Mesothelial cell of epicardium (in vitro differentiated cells): ENCODE data around the gene CXCL16. TPM values are rescaled to one million over a fixed set of nuclear protein-coding genes. Genes with fewer than 3 reads are reported as not detected.

ENCODE experiments used
- DNase-seq, 2 experiments: peaks; one replicate each; pipeline ENCODE4 v3.0.0; 2021; ENCODE audit warnings: low spot score in 2 of 2; ENCODE audit not compliant: unreplicated experiment in 2 of 2
- H3K27ac Mint-ChIP-seq: 2 replicates; pipeline ENCODE4 v1.8.0; 2021; ENCODE audit warnings: mixed read lengths
- H3K27me3 Mint-ChIP-seq: 2 replicates; pipeline ENCODE4 v1.8.0; 2021; ENCODE audit warnings: low read depth, mixed read lengths
- H3K36me3 Mint-ChIP-seq: 2 replicates; pipeline ENCODE4 v1.8.0; 2021; ENCODE audit warnings: mixed read lengths
- H3K4me1 Mint-ChIP-seq: 2 replicates; pipeline ENCODE4 v1.8.0; 2021; ENCODE audit warnings: mixed read lengths
- H3K4me3 Mint-ChIP-seq: 2 replicates; pipeline ENCODE4 v1.8.0; 2021; ENCODE audit warnings: mild to moderate bottlenecking, moderate library complexity, mixed read lengths
- H3K9me3 Mint-ChIP-seq: 2 replicates; pipeline ENCODE4 v1.8.0; 2021; ENCODE audit warnings: mixed read lengths
- total RNA-seq: library from RNA; stranded (reverse); gene quantifications from 3 replicates; pipeline ENCODE4 v1.2.1, GENCODE V29; 2021
- TF ChIP-seq, protein P1 (sequence below): fragments of 200-600 bp; sonication (generic); IDR thresholded peaks from one replicate; pipeline ENCODE4 v1.5.0; 2021; ENCODE audit warnings: antibody characterized with exemption; ENCODE audit not compliant: unreplicated experiment

CXCL16 gene
- total RNA-seq, 1 donor from 2014 or later = 8.1 TPM

- Mint-ChIP-seq H3K9me3 (no peaks in the 10 kb centered on the region), H3K27me3 (peaks cover 15% of the 10 kb centered on the region), H3K27ac (no peak overlapping the region), H3K4me3 (no peak overlapping the region), H3K4me1 (no peaks in the 10 kb centered on the region), H3K36me3 (no peaks in the 10 kb centered on the region)
- TF ChIP-seq, protein P1, sequence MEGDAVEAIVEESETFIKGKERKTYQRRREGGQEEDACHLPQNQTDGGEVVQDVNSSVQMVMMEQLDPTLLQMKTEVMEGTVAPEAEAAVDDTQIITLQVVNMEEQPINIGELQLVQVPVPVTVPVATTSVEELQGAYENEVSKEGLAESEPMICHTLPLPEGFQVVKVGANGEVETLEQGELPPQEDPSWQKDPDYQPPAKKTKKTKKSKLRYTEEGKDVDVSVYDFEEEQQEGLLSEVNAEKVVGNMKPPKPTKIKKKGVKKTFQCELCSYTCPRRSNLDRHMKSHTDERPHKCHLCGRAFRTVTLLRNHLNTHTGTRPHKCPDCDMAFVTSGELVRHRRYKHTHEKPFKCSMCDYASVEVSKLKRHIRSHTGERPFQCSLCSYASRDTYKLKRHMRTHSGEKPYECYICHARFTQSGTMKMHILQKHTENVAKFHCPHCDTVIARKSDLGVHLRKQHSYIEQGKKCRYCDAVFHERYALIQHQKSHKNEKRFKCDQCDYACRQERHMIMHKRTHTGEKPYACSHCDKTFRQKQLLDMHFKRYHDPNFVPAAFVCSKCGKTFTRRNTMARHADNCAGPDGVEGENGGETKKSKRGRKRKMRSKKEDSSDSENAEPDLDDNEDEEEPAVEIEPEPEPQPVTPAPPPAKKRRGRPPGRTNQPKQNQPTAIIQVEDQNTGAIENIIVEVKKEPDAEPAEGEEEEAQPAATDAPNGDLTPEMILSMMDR = no peak
- no peak for DNase-seq
Measured at GRCh38 chr17:4766201-4766600, 26.5 kb upstream of the CXCL16 start.

DNA sequence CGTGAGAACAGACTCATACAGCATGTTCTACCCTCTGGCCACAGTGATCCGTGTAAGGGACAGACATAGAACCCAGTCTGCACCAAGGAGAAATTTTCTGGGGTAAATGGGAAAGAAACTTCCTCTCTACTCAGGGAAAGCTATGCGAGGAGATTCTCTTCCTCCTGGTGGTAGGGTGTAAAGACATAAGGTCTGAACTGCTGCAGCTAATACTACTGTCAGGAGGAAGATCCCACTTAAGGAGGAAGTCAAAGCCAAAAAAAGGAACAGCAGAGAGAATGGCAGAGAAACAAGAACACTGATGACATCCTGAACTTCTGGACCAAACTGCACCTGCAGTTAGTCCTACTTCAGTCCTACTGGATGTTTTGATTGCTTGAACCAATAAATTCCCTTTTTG lies 24.9 kb upstream of the CXCL16 start:
- peaks cover 19% of the 10 kb centered on the region for H3K27me3 Mint-ChIP-seq
- H3K4me1 Mint-ChIP-seq = no peaks in the 10 kb centered on the region
- DNase-seq = no peak
- TF ChIP-seq, protein P1 = no peak
- no peak overlapping the region for H3K4me3 Mint-ChIP-seq
- H3K36me3 Mint-ChIP-seq = no peaks in the 10 kb centered on the region
- H3K27ac Mint-ChIP-seq = no peak overlapping the region
- H3K9me3 Mint-ChIP-seq = no peaks in the 10 kb centered on the region

GRCh38 chr17:4759776-4760236 lies 20.1 kb upstream of the CXCL16 start:
- H3K9me3 Mint-ChIP-seq = no peaks in the 10 kb centered on the region
- no peaks in the 10 kb centered on the region for H3K4me1 Mint-ChIP-seq
- H3K27me3 Mint-ChIP-seq = peaks cover 34% of the 10 kb centered on the region
- TF ChIP-seq, protein P1 = no peak
- H3K27ac Mint-ChIP-seq = no peak overlapping the region
- DNase-seq = no peak
- H3K4me3 Mint-ChIP-seq = no peak overlapping the region
- no peaks in the 10 kb centered on the region for H3K36me3 Mint-ChIP-seq

DNA sequence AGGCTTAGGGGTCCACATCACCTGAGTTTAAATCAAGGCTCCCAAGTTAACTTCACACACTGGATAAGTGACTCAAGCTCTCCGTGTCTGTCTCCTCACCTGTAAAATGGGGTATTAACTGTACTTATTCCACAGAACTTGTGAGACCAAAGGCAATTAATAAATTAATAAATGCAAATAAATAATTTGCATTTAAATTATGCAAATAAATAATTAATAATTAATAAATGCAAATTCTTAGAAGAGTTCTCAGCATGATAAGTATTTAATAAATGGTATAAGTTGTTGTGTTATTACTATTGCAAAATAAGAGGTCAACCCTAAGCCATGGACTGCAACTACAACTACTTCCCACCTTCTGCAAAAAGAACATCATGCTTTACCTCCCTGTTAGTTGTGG lies 13.7 kb upstream of the CXCL16 start:
- TF ChIP-seq, protein P1 = no peak
- Mint-ChIP-seq H3K27ac (no peak overlapping the region), H3K27me3 (peaks cover 75% of the 10 kb centered on the region), H3K36me3 (no peaks in the 10 kb centered on the region), H3K4me1 (no peaks in the 10 kb centered on the region), H3K9me3 (no peaks in the 10 kb centered on the region), H3K4me3 (no peak overlapping the region)
- DNase-seq = no peak

- Mint-ChIP-seq H3K27ac (no peak overlapping the region), H3K36me3 (no peaks in the 10 kb centered on the region), H3K4me1 (no peaks in the 10 kb centered on the region), H3K27me3 (peaks cover 78% of the 10 kb centered on the region), H3K9me3 (no peaks in the 10 kb centered on the region), H3K4me3 (no peak overlapping the region)
- TF ChIP-seq, protein P1 = no peak
- no peak for DNase-seq
Measured at GRCh38 chr17:4751932-4752331, 12.2 kb upstream of the CXCL16 start.

DNA sequence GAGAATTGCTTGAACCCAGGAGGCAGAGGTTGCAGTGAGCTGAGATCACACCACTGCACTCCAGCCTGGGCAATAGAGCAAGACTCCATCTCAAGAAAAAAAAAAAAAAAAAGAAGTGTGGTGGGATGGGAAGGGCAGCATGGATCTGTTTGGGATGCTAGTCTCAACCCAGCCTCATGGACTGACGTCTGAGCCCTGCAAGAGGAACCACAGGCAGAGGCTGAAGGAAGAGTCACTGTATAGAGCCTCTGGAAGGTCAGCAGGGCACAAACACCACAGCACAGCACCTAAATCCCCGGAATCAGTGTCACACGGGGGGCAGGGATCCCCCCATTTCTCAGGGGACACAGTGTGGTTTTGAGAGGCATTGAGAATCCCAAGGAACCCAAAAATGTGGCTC lies 10.9 kb upstream of the CXCL16 start:
- H3K9me3 Mint-ChIP-seq = no peaks in the 10 kb centered on the region
- peaks cover 89% of the 10 kb centered on the region for H3K27me3 Mint-ChIP-seq
- TF ChIP-seq, protein P1 = no peak
- H3K4me1 Mint-ChIP-seq = no peaks in the 10 kb centered on the region
- DNase-seq = no peak
- no peaks in the 10 kb centered on the region for H3K36me3 Mint-ChIP-seq
- H3K27ac Mint-ChIP-seq = no peak overlapping the region
- no peak overlapping the region for H3K4me3 Mint-ChIP-seq
